GM12878 (cell line): ENCODE measurements around the gene ZBED4. TPM values are rescaled to one million over a fixed set of nuclear protein-coding genes. Genes with fewer than 3 reads are reported as not detected.

Experiments used
- ATAC-seq: fragments of 200-7000 bp; cut with Tn5 transposase; 3 replicates; pipeline ENCODE4 v1.9.1; 2020; ENCODE audit warnings: mild to moderate bottlenecking, moderate library complexity
- BruUV-seq: library from RNA; stranded (reverse); fragments of 400-500 nt; replicated peaks from 2 replicates; lab custom pipeline; 2021; lab: Mats Ljungman, UMichigan
- CTCF ChIA-PET: fragments of 300-600 bp; sonication (Branson Sonifier 250); formaldehyde crosslinking; extraction: SDS; loops from one replicate; lab custom pipeline; 2021; ENCODE audit warnings: inconsistent platforms; lab: Yijun Ruan, JAX
- POLR2A ChIA-PET: fragments of 350-600 bp; formaldehyde crosslinking; extraction: SDS; loops from one replicate; lab custom pipeline; 2021; ENCODE audit warnings: inconsistent platforms; lab: Charles Lee
- RAD21 ChIA-PET: fragments of 300-600 bp; sonication (Branson Sonifier 250); formaldehyde crosslinking; loops from one replicate; lab custom pipeline; 2023; ENCODE audit warnings: antibody characterized with exemption; ENCODE audit not compliant: unreplicated experiment; lab: Charles Lee
- SMC1A ChIA-PET: fragments of 300-600 bp; sonication (Branson Sonifier 250); formaldehyde crosslinking; loops from one replicate; lab custom pipeline; 2023; ENCODE audit not compliant: unreplicated experiment, uncharacterized antibody; lab: Charles Lee
- DNase-seq: peaks from one replicate; pipeline ENCODE4 v3.0.0-alpha.2; 2011; ENCODE audit warnings: low read depth, low spot score
- FAIRE-seq: peaks from 3 replicates; lab custom pipeline; 2011; peaks lifted over from hg19 to GRCh38; lab: Jason Lieb, UNC
- H2AFZ ChIP-seq: 2 replicates; pipeline ENCODE4 v1.6.0; 2011; ENCODE audit warnings: low read depth, low read length, control low read depth; ENCODE audit not compliant: control insufficient read depth
- H3K27ac ChIP-seq: 2 replicates; pipeline ENCODE4 v1.5.1; 2011; ENCODE audit warnings: control low read depth; ENCODE audit not compliant: control insufficient read depth, insufficient read depth
- H3K27me3 ChIP-seq, 2 experiments: replicated peaks in 1 of 2; 2 replicates each; pipeline versions ENCODE4 v1.6.0 to v1.6.1; 2011; ENCODE audit warnings: low read length in 1 of 2; ENCODE audit not compliant: control insufficient read depth in 2 of 2, insufficient read depth in 2 of 2
- H3K36me3 ChIP-seq, 2 experiments: 2 replicates each; pipeline ENCODE4 v1.5.1; 2011; ENCODE audit warnings: low read length in 1 of 2; ENCODE audit not compliant: control insufficient read depth in 2 of 2, insufficient read depth in 2 of 2
- H3K4me1 ChIP-seq: 2 replicates; pipeline ENCODE4 v1.6.1; 2011; ENCODE audit warnings: mild to moderate bottlenecking, low read length, moderate library complexity, mixed read lengths; ENCODE audit not compliant: control insufficient read depth, insufficient read depth
- H3K4me2 ChIP-seq: 2 replicates; pipeline ENCODE4 v1.6.0; 2011; ENCODE audit warnings: control low read depth; ENCODE audit not compliant: control insufficient read depth, insufficient read depth
- H3K4me3 ChIP-seq: fragments of 200-600 bp; sonication (generic); 2 replicates; pipeline ENCODE4 v1.5.1; 2016
- H3K79me2 ChIP-seq: 2 replicates; pipeline ENCODE4 v1.6.0; 2011; ENCODE audit warnings: low read length; ENCODE audit not compliant: control insufficient read depth, insufficient read depth
- H3K9ac ChIP-seq: 2 replicates; pipeline ENCODE4 v1.8.0; 2011; ENCODE audit warnings: low read length, control low read depth, mixed read lengths; ENCODE audit not compliant: control insufficient read depth, insufficient read depth
- H3K9me3 ChIP-seq: replicated peaks from 3 replicates; pipeline ENCODE4 v1.5.1; 2011; ENCODE audit warnings: mild to moderate bottlenecking, low read length; ENCODE audit not compliant: control insufficient read depth, insufficient read depth
- H4K20me1 ChIP-seq: 2 replicates; pipeline ENCODE4 v1.6.0; 2011; ENCODE audit not compliant: control insufficient read depth, insufficient read depth
- ATF2 ChIP-seq: IDR thresholded peaks from 2 replicates; pipeline ENCODE4 v1.6.1; 2012; ENCODE audit warnings: low read length, inconsistent platforms
- CBX5 ChIP-seq: sonication (generic); IDR thresholded peaks from 2 replicates; pipeline ENCODE4 v1.6.1; 2016; ENCODE audit warnings: low read depth, moderate library complexity, mild to moderate bottlenecking, inconsistent platforms
- CTCF ChIP-seq, 3 experiments: IDR thresholded peaks in 2 of 3; conservative IDR thresholded peaks in 1 of 3; 2 replicates each; pipeline ENCODE4 v1.5.1; 2011; ENCODE audit warnings: low read depth in 3 of 3, low read length in 3 of 3, mild to moderate bottlenecking in 3 of 3, control low read depth in 2 of 3, moderate library complexity in 2 of 3, inconsistent platforms in 1 of 3, mixed read lengths in 1 of 3; ENCODE audit not compliant: control insufficient read depth in 2 of 3, insufficient read depth in 1 of 3; ENCODE audit errors: extremely low read depth in 1 of 3
- HSF1 ChIP-seq: fragments of 150-350 bp; IDR thresholded peaks from 2 replicates; pipeline ENCODE4 v1.6.1; 2014; ENCODE audit warnings: mild to moderate bottlenecking, low read depth, low read length
- MAX ChIP-seq: IDR thresholded peaks from 2 replicates; pipeline ENCODE4 v1.6.1; 2012; ENCODE audit warnings: low read depth, low read length, improper control_type of control experiment
- MTA3 ChIP-seq: IDR thresholded peaks from 2 replicates; pipeline ENCODE4 v1.6.1; 2012; ENCODE audit warnings: low read length, inconsistent platforms, borderline replicate concordance
- RBBP5 ChIP-seq: fragments of 200-600 bp; sonication (generic); conservative IDR thresholded peaks from 2 replicates; pipeline ENCODE4 v1.6.1; 2016
- SIX5 ChIP-seq: IDR thresholded peaks from 2 replicates; pipeline ENCODE4 v1.6.1; 2011; ENCODE audit warnings: mild to moderate bottlenecking, low read depth, low read length, moderate library complexity; ENCODE audit not compliant: severe bottlenecking
- SREBF2 ChIP-seq: IDR thresholded peaks from 2 replicates; pipeline ENCODE4 v1.6.1; 2012; ENCODE audit warnings: mild to moderate bottlenecking, low read length
- ZNF207 ChIP-seq: fragments of 450-650 bp; IDR thresholded peaks from 2 replicates; pipeline ENCODE4 v1.6.1; 2014; ENCODE audit warnings: antibody characterized with exemption, mild to moderate bottlenecking, borderline replicate concordance
- ZNF687 ChIP-seq: fragments of 450-650 bp; IDR thresholded peaks from 2 replicates; pipeline ENCODE4 v1.6.1; 2017; ENCODE audit warnings: mild to moderate bottlenecking, moderate library complexity
- WGBS: methylation state at CpG from one replicate; pipeline ENCODE4 v1.1.6; 2016; ENCODE audit warnings: low lambda C conversion rate; ENCODE audit not compliant: insufficient replicate concordance, insufficient coverage; ENCODE audit errors: missing lambda C conversion rate; 5-methylcytosine and 5-hydroxymethylcytosine counted together
- in situ Hi-C: fragments of 300-500 bp; cut with MboI; formaldehyde crosslinking; loops from 9 replicates; pipeline ENCODE4 v1.14.3; 2018; ENCODE audit warnings: mixed read lengths
- intact Hi-C: fragments of 100-400 bp; cut with micrococcal nuclease; formaldehyde crosslinking; loops from one replicate; pipeline ENCODE4 v1.14.2; 2022; ENCODE audit not compliant: unreplicated experiment
- polyA plus RNA-seq, 11 experiments: library from polyadenylated mRNA; depleted of rRNA in 4 of 11; unstranded in 6 of 11; stranded (reverse) in 5 of 11; fragments of >200 nt; fragmentation: Nextera tagmentation in 4 of 11; fragmentation: Illumina TruSeq in 1 of 11; extraction: Ambion mirVana in 4 of 11; extraction: Trizol in 1 of 11; gene quantifications; 1 replicate in 1 of 11; 2 replicates in 10 of 11; pipeline versions ENCODE4 v1.2.1 to v1.2.3, GENCODE V29; 2011 to 2016; ENCODE audit warnings: inconsistent platforms in 2 of 11, missing spikeins in 2 of 11, low read depth in 1 of 11
- total RNA-seq, 4 experiments: library from RNA; depleted of rRNA in 3 of 4; stranded (reverse); fragments of >200 nt in 3 of 4; fragmentation: Illumina TruSeq in 1 of 4; extraction: Trizol in 1 of 4; gene quantifications; 2 replicates each; pipeline versions ENCODE4 v1.2.1 to v1.2.3, GENCODE V29; 2013 to 2021

ZBED4 gene
- total and polyA plus RNA-seq, 10 of the 15 experiments (the other 5 are each of a cell fraction or from before 2014, with no cell fraction given), result 2.3 to 21.6 (median 12.8) TPM

GRCh38 chr22:49921508-49922278 lies 68.0 kb downstream of the ZBED4 start (continued):
- TF ChIP-seq MAX (no peak), HSF1 (no peak), ATF2 (no peak)

- no peaks in the 10 kb centered on the region for H3K27me3 ChIP-seq
- peaks cover 17% of the 10 kb centered on the region for H3K79me2 ChIP-seq
- ATAC-seq, result no peak
- ChIA-PET RAD21 (no interaction called here), SMC1A (interaction anchor here (1.2 kb wide), 1 partner anchor 68 kb away, joined by 3 read pairs; no protein-coding TSS in a partner anchor), POLR2A (no interaction called here), CTCF (interaction anchor here (1.4 kb wide), 1 partner anchor 162 kb away, joined by 3 read pairs; no protein-coding TSS in a partner anchor)
- H3K4me2 ChIP-seq, result no peak overlapping the region
- DNase-seq, result no peak
- no TSS peak for BruUV-seq
- in situ Hi-C loops, result loop anchor here (5.0 kb wide), 1 partner anchor 155 kb away; no protein-coding TSS in a partner anchor
- no peak overlapping the region for H3K27ac ChIP-seq
- intact Hi-C loops, result no loop called here
- H3K36me3 ChIP-seq, result no peaks in the 10 kb centered on the region; a peak in 2 of 4 replicates
- H4K20me1 ChIP-seq, result no peaks in the 10 kb centered on the region
- no peaks in the 10 kb centered on the region for H3K9me3 ChIP-seq
- H2AFZ ChIP-seq, result no peak overlapping the region
- 92% methylated on average over 11 of the region's 22 CpGs for WGBS
- no peak for FAIRE-seq
- no peak overlapping the region for H3K9ac ChIP-seq
- H3K4me1 ChIP-seq, result peaks cover 40% of the 10 kb centered on the region
- H3K4me3 ChIP-seq, result no peak overlapping the region
- TF ChIP-seq SIX5, result no peak
- no peak for TF ChIP-seq ZNF687
- TF ChIP-seq CTCF (IDR thresholded peaks at IDR 0.05 in 2 of 3, conservative IDR thresholded peaks at IDR 0.05 in 1 of 3; ENCODE audit: control insufficient read depth in 2 of 3, extremely low read depth in 1 of 3, insufficient read depth in 1 of 3, low read depth in 3 of 3, low read length in 3 of 3), result no peak
- no peak for TF ChIP-seq MTA3
- TF ChIP-seq MAX, result no peak
- no peak for TF ChIP-seq CBX5
- TF ChIP-seq ZNF207, result no peak
- no peak for TF ChIP-seq SREBF2
- TF ChIP-seq RBBP5, result no peak
Observed at GRCh38 chr22:49922484-49922883, 68.8 kb downstream of the ZBED4 start.
